Measurements from ENCODE around the gene ACYP2.

- TF ChIP-seq CTCF (conservative IDR thresholded peaks at IDR 0.05) (no peak), ZFX (IDR thresholded peaks at IDR 0.05) (no peak)
Measured at GRCh38 chr2:54287532-54287931, 172.1 kb downstream of the ACYP2 start.

Measured in C4-2B (cell line).